HEK293 (cell line): Measurements from ENCODE around the gene SFXN3.

Experiments used
- KLF8 ChIP-seq: fragments of 450-650 bp; formaldehyde crosslinking; IDR thresholded peaks from 2 replicates; pipeline ENCODE4 v1.5.1; 2016; ENCODE audit warnings: missing biosample characterization, missing genetic modification characterization
- ZBTB1 ChIP-seq: fragments of 450-650 bp; formaldehyde crosslinking; IDR thresholded peaks from 2 replicates; pipeline ENCODE4 v1.5.1; 2016; ENCODE audit warnings: missing biosample characterization, missing genetic modification characterization
- ZBTB20 ChIP-seq: fragments of 450-650 bp; formaldehyde crosslinking; IDR thresholded peaks from 2 replicates; pipeline ENCODE4 v1.5.1; 2016; ENCODE audit warnings: missing biosample characterization, missing genetic modification characterization
- ZBTB48 ChIP-seq: fragments of 450-650 bp; formaldehyde crosslinking; IDR thresholded peaks from 2 replicates; pipeline ENCODE4 v1.5.1; 2016; ENCODE audit warnings: missing biosample characterization, missing genetic modification characterization
- ZBTB7A ChIP-seq: fragments of 450-650 bp; formaldehyde crosslinking; IDR thresholded peaks from 2 replicates; pipeline ENCODE4 v1.5.1; 2016; ENCODE audit warnings: low read depth, missing biosample characterization, missing genetic modification characterization
- ZBTB8A ChIP-seq: fragments of 450-650 bp; formaldehyde crosslinking; IDR thresholded peaks from 2 replicates; pipeline ENCODE4 v1.5.1; 2016; ENCODE audit warnings: missing biosample characterization, missing genetic modification characterization
- ZNF132 ChIP-seq: fragments of 450-650 bp; formaldehyde crosslinking; IDR thresholded peaks from 2 replicates; pipeline ENCODE4 v1.5.1; 2017; ENCODE audit warnings: missing biosample characterization, missing genetic modification characterization, borderline replicate concordance
- ZNF174 ChIP-seq: fragments of 450-650 bp; formaldehyde crosslinking; IDR thresholded peaks from 2 replicates; pipeline ENCODE4 v1.5.0; 2017; ENCODE audit warnings: missing biosample characterization, mild to moderate bottlenecking, missing genetic modification characterization
- ZNF211 ChIP-seq: fragments of 450-650 bp; formaldehyde crosslinking; IDR thresholded peaks from 2 replicates; pipeline ENCODE4 v1.5.1; 2016; ENCODE audit warnings: low read depth, missing biosample characterization, missing genetic modification characterization
- ZNF214 ChIP-seq: fragments of 450-650 bp; formaldehyde crosslinking; IDR thresholded peaks from 2 replicates; pipeline ENCODE4 v1.5.1; 2017; ENCODE audit warnings: missing biosample characterization, mild to moderate bottlenecking, missing genetic modification characterization, borderline replicate concordance
- ZNF266 ChIP-seq: fragments of 450-650 bp; formaldehyde crosslinking; IDR thresholded peaks from 2 replicates; pipeline ENCODE4 v1.5.1; 2016; ENCODE audit warnings: missing biosample characterization, missing genetic modification characterization, low read depth
- ZNF324 ChIP-seq: fragments of 450-650 bp; formaldehyde crosslinking; IDR thresholded peaks from 2 replicates; pipeline ENCODE4 v1.5.1; 2016; ENCODE audit warnings: missing biosample characterization, missing genetic modification characterization
- ZNF391 ChIP-seq: fragments of 450-650 bp; formaldehyde crosslinking; IDR thresholded peaks from 2 replicates; pipeline ENCODE4 v1.5.1; 2016; ENCODE audit warnings: low read depth, missing biosample characterization, missing genetic modification characterization, borderline replicate concordance
- ZNF394 ChIP-seq: fragments of 450-650 bp; formaldehyde crosslinking; IDR thresholded peaks from 2 replicates; pipeline ENCODE4 v1.5.1; 2016; ENCODE audit warnings: missing biosample characterization, missing genetic modification characterization, mild to moderate bottlenecking, moderate library complexity, borderline replicate concordance
- ZNF558 ChIP-seq: fragments of 450-650 bp; formaldehyde crosslinking; IDR thresholded peaks from 2 replicates; pipeline ENCODE4 v1.5.1; 2016; ENCODE audit warnings: missing biosample characterization, missing genetic modification characterization
- ZNF629 ChIP-seq: fragments of 450-650 bp; formaldehyde crosslinking; IDR thresholded peaks from 2 replicates; pipeline ENCODE4 v1.5.1; 2017; ENCODE audit warnings: missing biosample characterization, missing genetic modification characterization
- ZNF670 ChIP-seq: fragments of 450-650 bp; formaldehyde crosslinking; IDR thresholded peaks from 2 replicates; pipeline ENCODE4 v1.5.1; 2016; ENCODE audit warnings: missing biosample characterization, missing genetic modification characterization, low read depth
- ZNF677 ChIP-seq: fragments of 450-650 bp; IDR thresholded peaks from 2 replicates; pipeline ENCODE4 v1.5.0; 2018; ENCODE audit warnings: missing biosample characterization, mild to moderate bottlenecking, missing genetic modification characterization, moderate library complexity
- ZNF707 ChIP-seq: fragments of 450-650 bp; formaldehyde crosslinking; IDR thresholded peaks from 2 replicates; pipeline ENCODE4 v1.5.1; 2016; ENCODE audit warnings: missing biosample characterization, missing genetic modification characterization
- ZNF747 ChIP-seq: fragments of 450-650 bp; formaldehyde crosslinking; IDR thresholded peaks from 2 replicates; pipeline ENCODE4 v1.5.1; 2016; ENCODE audit warnings: missing biosample characterization, missing genetic modification characterization
- ZNF768 ChIP-seq: fragments of 450-650 bp; formaldehyde crosslinking; IDR thresholded peaks from 2 replicates; pipeline ENCODE4 v1.5.1; 2018; ENCODE audit warnings: missing biosample characterization, mild to moderate bottlenecking, missing genetic modification characterization
- ZNF777 ChIP-seq: fragments of 450-650 bp; formaldehyde crosslinking; IDR thresholded peaks from 2 replicates; pipeline ENCODE4 v1.5.1; 2017; ENCODE audit warnings: missing biosample characterization, missing genetic modification characterization, borderline replicate concordance
- ZXDB ChIP-seq: fragments of 450-650 bp; formaldehyde crosslinking; IDR thresholded peaks from 2 replicates; pipeline ENCODE4 v1.5.1; 2016; ENCODE audit warnings: missing biosample characterization, missing genetic modification characterization
- TF ChIP-seq, protein P1 (sequence below): fragments of 450-650 bp; formaldehyde crosslinking; IDR thresholded peaks from 2 replicates; pipeline ENCODE4 v1.5.1; 2016; ENCODE audit warnings: missing biosample characterization, missing genetic modification characterization
- TF ChIP-seq, protein P2 (sequence below): fragments of 450-650 bp; formaldehyde crosslinking; IDR thresholded peaks from 2 replicates; pipeline ENCODE4 v1.5.1; 2016; ENCODE audit warnings: missing biosample characterization, missing genetic modification characterization, low read depth
- TF ChIP-seq, protein P3 (sequence below): fragments of 450-650 bp; formaldehyde crosslinking; IDR thresholded peaks from 2 replicates; pipeline ENCODE4 v1.5.1; 2016; ENCODE audit warnings: missing biosample characterization, missing genetic modification characterization, borderline replicate concordance
- TF ChIP-seq, protein P4 (sequence below): fragments of 450-650 bp; formaldehyde crosslinking; IDR thresholded peaks from 2 replicates; pipeline ENCODE4 v1.5.1; 2017; ENCODE audit warnings: missing biosample characterization, missing genetic modification characterization
- TF ChIP-seq, protein P5 (sequence below): fragments of 450-650 bp; formaldehyde crosslinking; IDR thresholded peaks from 2 replicates; pipeline ENCODE4 v1.5.1; 2016; ENCODE audit warnings: missing biosample characterization, missing genetic modification characterization

The SFXN3 gene

DNA sequence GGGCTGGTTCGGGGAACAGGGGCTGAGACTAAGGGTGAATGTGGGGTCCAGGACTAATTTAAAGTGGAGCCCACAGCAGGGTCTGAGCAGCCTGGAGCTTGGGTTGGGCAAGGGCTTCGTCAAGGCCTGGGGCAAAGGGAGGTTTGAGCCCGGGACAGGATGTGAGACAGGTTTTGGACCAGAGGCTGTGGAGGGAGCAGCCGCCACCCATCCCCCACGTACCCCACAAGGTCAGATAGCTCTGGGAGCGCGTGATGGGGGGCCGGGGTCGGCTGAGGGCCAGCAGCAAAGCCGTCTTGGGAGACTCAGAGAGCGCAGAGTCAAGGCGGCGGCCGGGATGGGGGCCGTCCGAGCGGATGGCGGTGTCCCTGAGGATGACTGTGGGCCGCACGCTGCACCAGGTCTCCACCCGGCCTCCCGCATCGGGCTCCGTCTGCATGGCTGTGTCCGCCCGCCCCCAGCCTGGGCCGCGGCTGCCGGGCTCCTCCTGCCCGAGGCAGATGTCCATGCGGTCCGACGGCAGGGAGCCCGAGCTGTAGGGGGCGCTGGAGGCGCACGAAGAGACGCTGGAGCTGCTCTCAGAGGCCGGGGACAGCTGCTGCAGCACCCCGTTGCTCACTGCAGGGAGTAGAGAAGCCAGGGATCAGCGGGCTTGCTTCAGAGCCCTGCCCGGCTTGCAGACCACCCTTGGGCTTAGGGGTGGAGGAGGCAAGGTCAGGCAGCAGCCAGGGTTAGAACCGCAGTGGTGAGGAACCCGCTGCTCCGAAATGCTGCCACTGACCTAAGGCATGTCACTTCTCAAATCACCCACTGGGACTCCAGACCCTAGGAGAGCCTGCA, 12.2 kb upstream of the SFXN3 start (continued):
- TF ChIP-seq, protein P1, sequence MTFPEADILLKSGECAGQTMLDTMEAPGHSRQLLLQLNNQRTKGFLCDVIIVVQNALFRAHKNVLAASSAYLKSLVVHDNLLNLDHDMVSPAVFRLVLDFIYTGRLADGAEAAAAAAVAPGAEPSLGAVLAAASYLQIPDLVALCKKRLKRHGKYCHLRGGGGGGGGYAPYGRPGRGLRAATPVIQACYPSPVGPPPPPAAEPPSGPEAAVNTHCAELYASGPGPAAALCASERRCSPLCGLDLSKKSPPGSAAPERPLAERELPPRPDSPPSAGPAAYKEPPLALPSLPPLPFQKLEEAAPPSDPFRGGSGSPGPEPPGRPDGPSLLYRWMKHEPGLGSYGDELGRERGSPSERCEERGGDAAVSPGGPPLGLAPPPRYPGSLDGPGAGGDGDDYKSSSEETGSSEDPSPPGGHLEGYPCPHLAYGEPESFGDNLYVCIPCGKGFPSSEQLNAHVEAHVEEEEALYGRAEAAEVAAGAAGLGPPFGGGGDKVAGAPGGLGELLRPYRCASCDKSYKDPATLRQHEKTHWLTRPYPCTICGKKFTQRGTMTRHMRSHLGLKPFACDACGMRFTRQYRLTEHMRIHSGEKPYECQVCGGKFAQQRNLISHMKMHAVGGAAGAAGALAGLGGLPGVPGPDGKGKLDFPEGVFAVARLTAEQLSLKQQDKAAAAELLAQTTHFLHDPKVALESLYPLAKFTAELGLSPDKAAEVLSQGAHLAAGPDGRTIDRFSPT (tag by site-specific recombination): no peak
- TF ChIP-seq ZBTB48: peak; percentile 95
- TF ChIP-seq ZNF677: no peak
- TF ChIP-seq ZNF394 (tag by site-specific recombination): peak; percentile 99
- no peak for TF ChIP-seq ZNF707
- peak; percentile 86 for TF ChIP-seq ZNF777 (tag by site-specific recombination)
- no peak; the same call in 1 of the 2 replicates for TF ChIP-seq ZNF324 (tag by site-specific recombination)
- peak; percentile 35; the same call in 1 of the 2 replicates for TF ChIP-seq KLF8
- TF ChIP-seq, protein P2, sequence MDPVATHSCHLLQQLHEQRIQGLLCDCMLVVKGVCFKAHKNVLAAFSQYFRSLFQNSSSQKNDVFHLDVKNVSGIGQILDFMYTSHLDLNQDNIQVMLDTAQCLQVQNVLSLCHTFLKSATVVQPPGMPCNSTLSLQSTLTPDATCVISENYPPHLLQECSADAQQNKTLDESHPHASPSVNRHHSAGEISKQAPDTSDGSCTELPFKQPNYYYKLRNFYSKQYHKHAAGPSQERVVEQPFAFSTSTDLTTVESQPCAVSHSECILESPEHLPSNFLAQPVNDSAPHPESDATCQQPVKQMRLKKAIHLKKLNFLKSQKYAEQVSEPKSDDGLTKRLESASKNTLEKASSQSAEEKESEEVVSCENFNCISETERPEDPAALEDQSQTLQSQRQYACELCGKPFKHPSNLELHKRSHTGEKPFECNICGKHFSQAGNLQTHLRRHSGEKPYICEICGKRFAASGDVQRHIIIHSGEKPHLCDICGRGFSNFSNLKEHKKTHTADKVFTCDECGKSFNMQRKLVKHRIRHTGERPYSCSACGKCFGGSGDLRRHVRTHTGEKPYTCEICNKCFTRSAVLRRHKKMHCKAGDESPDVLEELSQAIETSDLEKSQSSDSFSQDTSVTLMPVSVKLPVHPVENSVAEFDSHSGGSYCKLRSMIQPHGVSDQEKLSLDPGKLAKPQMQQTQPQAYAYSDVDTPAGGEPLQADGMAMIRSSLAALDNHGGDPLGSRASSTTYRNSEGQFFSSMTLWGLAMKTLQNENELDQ (tag by site-specific recombination): no peak
- TF ChIP-seq, protein P3, sequence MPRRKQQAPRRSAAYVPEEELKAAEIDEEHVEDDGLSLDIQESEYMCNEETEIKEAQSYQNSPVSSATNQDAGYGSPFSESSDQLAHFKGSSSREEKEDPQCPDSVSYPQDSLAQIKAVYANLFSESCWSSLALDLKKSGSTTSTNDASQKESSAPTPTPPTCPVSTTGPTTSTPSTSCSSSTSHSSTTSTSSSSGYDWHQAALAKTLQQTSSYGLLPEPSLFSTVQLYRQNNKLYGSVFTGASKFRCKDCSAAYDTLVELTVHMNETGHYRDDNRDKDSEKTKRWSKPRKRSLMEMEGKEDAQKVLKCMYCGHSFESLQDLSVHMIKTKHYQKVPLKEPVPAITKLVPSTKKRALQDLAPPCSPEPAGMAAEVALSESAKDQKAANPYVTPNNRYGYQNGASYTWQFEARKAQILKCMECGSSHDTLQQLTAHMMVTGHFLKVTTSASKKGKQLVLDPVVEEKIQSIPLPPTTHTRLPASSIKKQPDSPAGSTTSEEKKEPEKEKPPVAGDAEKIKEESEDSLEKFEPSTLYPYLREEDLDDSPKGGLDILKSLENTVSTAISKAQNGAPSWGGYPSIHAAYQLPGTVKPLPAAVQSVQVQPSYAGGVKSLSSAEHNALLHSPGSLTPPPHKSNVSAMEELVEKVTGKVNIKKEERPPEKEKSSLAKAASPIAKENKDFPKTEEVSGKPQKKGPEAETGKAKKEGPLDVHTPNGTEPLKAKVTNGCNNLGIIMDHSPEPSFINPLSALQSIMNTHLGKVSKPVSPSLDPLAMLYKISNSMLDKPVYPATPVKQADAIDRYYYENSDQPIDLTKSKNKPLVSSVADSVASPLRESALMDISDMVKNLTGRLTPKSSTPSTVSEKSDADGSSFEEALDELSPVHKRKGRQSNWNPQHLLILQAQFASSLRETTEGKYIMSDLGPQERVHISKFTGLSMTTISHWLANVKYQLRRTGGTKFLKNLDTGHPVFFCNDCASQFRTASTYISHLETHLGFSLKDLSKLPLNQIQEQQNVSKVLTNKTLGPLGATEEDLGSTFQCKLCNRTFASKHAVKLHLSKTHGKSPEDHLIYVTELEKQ (tag by site-specific recombination): no peak
- TF ChIP-seq ZNF768: no peak
- no peak for TF ChIP-seq ZNF174 (tag by site-specific recombination)
- TF ChIP-seq ZNF747 (tag by site-specific recombination): no peak
- no peak for TF ChIP-seq ZBTB20 (tag by site-specific recombination)
- peak; percentile 47 for TF ChIP-seq ZNF629 (tag by site-specific recombination)
- TF ChIP-seq ZNF214 (tag by site-specific recombination): no peak
- no peak for TF ChIP-seq ZNF132
- peak; percentile 64 for TF ChIP-seq ZBTB8A
- TF ChIP-seq ZBTB1 (tag by site-specific recombination): no peak
- no peak for TF ChIP-seq ZNF391 (tag by site-specific recombination)
- TF ChIP-seq ZNF211 (tag by site-specific recombination): no peak
- TF ChIP-seq, protein P4, sequence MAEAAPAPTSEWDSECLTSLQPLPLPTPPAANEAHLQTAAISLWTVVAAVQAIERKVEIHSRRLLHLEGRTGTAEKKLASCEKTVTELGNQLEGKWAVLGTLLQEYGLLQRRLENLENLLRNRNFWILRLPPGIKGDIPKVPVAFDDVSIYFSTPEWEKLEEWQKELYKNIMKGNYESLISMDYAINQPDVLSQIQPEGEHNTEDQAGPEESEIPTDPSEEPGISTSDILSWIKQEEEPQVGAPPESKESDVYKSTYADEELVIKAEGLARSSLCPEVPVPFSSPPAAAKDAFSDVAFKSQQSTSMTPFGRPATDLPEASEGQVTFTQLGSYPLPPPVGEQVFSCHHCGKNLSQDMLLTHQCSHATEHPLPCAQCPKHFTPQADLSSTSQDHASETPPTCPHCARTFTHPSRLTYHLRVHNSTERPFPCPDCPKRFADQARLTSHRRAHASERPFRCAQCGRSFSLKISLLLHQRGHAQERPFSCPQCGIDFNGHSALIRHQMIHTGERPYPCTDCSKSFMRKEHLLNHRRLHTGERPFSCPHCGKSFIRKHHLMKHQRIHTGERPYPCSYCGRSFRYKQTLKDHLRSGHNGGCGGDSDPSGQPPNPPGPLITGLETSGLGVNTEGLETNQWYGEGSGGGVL (tag by site-specific recombination): no peak; the same call in 1 of the 2 replicates
- TF ChIP-seq ZNF670: no peak
- no peak for TF ChIP-seq ZNF266 (tag by site-specific recombination)
- no peak for TF ChIP-seq ZNF558 (tag by site-specific recombination)
- TF ChIP-seq ZBTB7A: no peak
- TF ChIP-seq, protein P5, sequence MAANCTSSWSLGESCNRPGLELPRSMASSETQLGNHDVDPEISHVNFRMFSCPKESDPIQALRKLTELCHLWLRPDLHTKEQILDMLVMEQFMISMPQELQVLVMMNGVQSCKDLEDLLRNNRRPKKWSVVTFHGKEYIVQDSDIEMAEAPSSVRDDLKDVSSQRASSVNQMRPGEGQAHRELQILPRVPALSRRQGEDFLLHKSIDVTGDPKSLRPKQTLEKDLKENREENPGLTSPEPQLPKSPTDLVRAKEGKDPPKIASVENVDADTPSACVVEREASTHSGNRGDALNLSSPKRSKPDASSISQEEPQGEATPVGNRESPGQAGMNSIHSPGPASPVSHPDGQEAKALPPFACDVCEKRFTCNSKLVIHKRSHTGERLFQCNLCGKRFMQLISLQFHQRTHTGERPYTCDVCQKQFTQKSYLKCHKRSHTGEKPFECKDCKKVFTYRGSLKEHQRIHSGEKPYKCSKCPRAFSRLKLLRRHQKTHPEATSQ (tag by site-specific recombination): no peak
- no peak for TF ChIP-seq ZXDB (tag by site-specific recombination)
